ENCODE data around the gene ARAP3.

ARAP3 gene

DNA sequence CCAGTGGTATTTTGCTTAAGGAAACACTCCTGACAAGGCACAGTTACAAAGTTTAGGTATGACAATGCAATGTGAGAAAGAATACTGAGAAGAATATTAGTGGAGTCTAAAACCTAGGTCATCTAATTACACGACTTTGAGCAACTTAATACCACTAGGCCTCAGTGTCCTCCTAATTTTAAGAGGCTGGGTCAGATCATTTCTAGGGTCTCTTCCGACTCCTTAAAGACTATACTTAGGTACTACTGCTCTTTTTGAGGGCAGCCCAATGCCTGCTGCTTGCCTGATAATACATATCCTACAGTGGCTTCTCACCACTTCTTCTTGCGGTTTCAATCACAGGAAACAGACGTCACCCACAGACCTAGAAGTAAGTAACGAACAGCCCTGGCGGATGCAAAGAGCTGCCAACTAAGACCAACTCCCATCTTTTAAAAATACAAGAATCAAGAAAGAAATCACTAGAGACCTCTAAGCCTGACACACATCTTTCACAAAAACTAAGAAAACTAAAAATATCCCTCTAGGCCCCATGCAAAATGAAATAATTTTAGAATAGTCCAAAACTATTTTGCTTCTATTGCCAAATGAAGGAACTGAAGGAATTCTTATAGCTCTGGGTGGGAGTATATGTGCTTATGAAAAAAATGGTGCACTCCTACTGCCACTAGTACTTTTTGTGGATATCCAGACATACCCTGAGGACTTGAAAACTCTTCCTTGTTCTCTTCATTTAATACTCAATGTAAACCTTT lies 76.3 kb downstream of the ARAP3 start:
- H3K4me3 ChIP-seq (ENCODE audit: control insufficient read depth, low read depth, low read length) = no peak overlapping the region
- TF ChIP-seq, protein P1, sequence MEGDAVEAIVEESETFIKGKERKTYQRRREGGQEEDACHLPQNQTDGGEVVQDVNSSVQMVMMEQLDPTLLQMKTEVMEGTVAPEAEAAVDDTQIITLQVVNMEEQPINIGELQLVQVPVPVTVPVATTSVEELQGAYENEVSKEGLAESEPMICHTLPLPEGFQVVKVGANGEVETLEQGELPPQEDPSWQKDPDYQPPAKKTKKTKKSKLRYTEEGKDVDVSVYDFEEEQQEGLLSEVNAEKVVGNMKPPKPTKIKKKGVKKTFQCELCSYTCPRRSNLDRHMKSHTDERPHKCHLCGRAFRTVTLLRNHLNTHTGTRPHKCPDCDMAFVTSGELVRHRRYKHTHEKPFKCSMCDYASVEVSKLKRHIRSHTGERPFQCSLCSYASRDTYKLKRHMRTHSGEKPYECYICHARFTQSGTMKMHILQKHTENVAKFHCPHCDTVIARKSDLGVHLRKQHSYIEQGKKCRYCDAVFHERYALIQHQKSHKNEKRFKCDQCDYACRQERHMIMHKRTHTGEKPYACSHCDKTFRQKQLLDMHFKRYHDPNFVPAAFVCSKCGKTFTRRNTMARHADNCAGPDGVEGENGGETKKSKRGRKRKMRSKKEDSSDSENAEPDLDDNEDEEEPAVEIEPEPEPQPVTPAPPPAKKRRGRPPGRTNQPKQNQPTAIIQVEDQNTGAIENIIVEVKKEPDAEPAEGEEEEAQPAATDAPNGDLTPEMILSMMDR (conservative IDR thresholded peaks at IDR 0.05; ENCODE audit: control insufficient read depth, insufficient read depth, low read depth, low read length) = no peak
- DNase-seq (ENCODE audit: low read depth) = peak; percentile 68

DNA sequence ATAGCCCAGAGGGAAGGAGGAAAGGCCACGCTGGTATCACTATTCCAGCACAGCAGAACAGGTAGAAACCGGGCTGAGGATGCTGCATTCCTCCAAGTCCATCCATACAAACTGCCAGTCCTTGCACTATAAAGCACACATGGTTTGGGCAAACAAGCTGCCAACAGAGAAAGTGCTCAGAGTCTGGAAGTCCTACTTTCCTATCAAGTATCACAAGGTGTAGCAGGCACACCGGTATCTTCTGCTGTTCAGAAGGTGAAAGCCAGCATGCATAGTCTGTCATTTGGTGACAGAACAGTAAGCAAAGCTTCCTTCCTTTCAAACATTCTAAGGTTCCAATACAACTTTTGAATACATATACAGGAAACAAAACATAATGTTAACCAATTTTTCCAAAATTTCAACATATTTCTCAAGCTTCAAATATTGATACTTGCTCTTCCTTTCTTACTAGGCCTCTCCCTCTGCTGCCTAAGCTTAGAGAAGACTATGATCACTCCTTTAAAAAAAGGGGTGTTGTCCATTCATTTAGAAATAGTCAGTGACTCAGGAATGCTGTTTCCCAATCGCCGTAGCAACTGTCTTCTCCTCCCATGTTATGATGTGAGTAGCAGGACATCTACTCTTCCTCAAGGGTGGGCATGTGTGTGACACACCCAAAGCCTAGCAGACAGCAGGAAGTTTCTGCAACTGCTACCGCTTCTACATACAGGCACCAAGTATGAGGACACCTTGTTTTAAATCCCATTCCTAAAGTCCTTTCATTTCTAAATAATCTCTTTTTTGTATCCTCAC lies 77.9 kb downstream of the ARAP3 start:
- no peak overlapping the region for H3K4me3 ChIP-seq (ENCODE audit: control insufficient read depth, low read depth, low read length)
- DNase-seq (ENCODE audit: low read depth) = peak; percentile 97

More for the DNA sequence above, 77.9 kb downstream of the ARAP3 start:
- TF ChIP-seq, protein P1 (conservative IDR thresholded peaks at IDR 0.05; ENCODE audit: control insufficient read depth, insufficient read depth, low read depth, low read length) = no peak

All from fibroblast of mammary gland (primary cell).